ENCODE results near the gene LAMC3.
"Not testable (repeated sequence)": the region's sequence is repeated elsewhere in the genome, so short reads cannot be mapped to it uniquely, and the experiment has no call there.

LAMC3 gene

DNA sequence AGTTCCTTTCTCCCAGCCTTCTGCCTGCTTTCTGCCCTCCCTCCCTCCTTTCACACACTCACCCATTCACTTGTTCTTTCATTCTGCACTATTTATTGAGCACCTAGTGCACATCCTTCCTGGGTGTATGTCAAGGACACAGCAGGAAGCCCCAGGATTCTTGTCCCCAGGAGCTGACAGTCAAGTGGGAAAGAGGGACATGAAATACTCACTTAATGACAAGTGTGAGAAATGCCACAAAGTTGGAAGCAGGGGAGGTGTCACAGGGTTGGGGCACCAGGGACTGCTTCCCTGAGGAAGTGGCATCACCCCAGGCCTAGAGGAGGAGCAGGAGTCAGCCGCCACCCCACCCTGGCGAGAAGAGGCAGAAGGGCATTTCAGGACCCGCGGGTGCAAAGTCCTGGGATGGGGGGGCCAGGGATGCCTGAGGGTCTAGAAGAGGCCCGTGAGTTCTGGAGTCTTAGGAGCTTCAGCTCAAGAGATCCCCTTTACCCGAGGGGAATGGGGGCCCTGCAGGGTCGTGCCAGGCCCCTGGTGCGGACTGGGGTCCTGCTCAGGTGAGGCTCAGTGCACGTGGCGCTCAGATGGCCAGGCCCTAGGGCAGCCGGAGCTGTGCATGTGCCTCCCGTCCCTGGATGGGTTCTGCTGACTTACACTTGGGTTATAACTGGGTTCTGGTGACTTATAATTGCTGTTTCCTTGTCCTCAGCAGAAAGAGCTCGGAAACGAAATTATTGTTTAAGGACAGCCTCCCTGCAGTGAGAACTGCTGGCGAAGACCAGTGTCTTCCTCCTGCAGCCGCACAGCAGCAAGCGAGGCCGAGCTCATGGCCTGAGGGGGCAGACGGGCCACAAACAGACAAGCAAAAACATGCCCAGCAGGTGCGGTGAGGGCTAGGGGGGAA, 16.9 kb upstream of the LAMC3 start:
- DNase-seq (ENCODE audit: low read depth in 2 of 3, low spot score in 1 of 3) = no peak

DNA sequence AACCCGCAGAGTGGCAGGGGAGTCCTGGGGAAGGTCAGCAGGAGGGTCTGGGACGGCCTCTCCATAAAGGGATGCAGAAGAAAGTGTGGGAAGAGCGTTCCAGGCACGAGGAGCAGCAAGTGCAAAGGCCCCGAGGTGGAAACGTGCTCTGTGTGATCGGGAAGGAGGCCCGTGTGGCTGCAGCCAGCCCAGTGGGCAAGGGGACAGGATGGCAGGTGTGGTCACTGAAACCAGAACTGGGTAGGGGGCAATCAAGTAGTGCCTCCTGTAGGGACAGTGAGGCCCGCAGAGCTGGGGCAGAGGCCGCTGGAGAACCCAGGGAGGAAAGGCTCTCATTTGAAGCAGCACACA, 16.3 kb upstream of the LAMC3 start:
- DNase-seq (ENCODE audit: low read depth in 2 of 3, low spot score in 1 of 3) = no peak

DNA sequence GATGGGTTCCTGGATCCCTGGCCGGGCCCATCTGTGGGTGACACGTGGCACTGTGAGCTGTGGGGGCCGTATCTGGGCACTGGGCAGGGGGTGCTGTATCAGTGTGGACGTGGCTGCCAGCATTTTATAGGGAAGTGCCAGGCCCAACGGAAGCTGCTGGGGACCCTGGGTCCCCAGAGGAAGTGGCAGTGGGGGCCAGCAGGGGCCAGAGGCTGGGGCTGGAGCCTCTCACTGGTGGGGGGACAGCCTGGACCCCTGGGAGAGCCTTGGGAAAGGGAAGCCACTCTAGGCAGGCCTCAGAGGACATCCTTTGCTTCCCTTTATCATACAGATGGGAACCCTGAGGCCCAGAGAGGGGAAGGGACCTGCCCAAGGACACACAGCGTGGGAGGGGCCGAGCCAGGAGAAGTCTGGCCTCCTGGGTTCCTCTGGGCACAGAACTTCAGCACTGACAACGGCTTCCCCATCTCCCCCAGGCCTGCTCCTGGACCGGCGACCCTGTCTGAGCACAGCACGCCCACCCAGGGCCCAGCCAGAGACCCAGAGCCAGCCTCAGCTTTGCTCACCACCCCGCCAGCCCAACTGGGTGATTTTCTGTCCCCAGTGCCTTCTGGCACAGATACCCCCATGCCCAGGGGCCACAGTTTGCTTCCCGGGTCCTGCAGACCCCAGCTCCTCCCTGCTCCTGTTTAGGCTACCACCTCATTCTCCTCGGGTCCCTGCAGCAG, 15.5 kb upstream of the LAMC3 start:
- DNase-seq (ENCODE audit: low read depth in 2 of 3, low spot score in 1 of 3) = no peak

DNA sequence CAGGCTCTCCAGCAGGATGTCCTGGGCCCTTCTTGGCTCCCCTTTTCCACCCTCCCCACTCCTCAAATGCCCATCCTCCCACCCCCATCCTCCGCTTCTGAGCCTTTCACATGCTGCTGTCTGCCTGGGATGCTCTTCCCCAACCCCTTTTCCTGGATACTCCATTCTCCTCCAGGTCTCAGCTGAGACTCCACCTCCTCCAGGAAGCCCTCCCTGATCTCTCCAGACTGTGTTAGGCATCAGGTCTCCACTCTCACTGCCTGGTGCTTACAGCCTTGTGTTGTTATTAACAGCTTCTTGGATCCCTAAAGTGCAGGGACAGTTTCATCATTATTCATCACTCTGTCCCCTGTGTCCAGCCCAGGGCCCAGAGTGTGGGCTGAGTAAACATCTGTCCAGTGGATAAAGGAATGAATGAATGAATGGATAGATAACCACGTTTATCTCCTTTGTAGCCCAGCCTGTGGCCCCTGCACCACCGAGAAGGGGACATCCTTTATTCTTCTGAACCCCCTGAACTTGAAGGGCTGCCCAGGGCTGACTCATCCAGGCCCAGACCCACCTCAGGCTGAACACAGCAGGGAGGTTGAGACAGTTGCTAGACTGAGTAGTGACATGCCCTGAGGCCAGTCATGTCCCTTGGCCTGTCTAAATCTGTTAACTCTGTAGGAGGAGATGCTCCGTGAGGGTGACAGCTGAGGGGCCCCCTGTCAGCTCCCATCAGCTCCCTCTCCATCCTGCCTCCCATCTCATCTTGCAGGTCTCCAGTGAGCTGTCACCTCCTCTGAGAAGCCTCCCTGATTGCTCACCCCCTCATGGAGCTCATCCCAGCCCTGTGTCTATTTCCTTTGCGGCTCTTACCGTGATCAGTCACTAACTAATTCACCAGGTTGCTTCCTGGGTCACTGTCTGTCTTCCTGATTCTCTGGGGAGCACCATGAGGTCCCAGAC, 14.6 kb upstream of the LAMC3 start:
- DNase-seq (ENCODE audit: low read depth in 2 of 3, low spot score in 1 of 3) = no peak

DNA sequence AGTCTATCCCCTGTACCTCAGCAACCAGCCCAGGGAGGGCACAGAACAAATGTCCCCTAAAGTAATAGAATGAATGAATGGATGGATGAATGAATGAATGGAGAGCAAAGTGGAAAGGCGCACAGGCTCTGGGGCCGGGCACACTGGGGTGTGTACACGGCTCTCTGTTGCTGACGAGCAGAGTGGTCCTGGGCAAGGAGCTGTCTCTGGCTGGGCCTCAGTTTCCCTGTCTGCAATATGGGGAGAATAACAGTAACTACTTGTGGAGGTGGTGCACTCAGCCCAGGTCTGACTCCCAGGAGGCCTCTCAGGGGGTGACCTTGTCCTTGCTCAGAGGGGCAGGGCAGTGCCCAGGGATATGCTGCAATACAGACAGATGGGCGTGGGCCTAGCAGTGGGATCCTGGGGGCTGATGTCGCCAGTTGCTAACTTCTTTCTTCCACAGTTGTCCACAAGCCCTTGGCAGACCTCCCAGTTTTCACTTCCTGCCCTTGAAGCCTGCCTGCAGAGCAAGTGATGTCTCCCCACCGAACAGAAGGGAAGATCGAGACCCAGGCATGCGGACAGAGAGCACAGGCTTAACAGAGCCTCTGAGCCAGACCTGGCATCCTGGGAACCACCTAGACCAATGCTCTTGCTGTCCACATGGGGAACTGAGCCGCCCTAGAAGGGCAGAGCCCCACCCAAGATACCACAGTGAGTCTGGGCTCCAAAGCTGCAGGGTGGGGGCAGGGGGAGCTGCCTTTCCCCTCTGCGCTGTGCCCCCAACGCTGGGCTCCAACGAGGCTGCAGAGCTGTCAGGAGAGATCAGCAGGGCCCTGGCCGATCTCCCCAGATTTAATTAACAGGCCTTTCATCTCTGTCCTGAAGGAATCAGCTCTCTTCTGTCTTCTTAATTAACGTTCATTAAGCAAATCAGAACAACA, 13.6 kb upstream of the LAMC3 start:
- no peak for DNase-seq (ENCODE audit: low read depth in 2 of 3, low spot score in 1 of 3)

DNA sequence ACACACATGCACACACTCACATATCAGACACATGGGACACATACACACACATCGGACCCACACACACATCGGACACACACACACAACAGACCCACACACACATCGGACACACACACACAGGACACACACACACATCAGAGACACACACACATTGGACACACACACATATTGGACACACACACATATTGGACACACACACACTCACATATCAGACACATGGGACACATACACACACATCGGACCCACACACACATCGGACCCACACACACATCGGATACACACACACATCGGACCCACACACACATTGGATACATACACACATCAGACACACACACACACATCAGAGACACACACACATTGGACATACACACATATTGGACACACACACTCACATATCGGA, 12.8 kb upstream of the LAMC3 start:
- no peak for DNase-seq (ENCODE audit: low read depth in 2 of 3, low spot score in 1 of 3)

DNA sequence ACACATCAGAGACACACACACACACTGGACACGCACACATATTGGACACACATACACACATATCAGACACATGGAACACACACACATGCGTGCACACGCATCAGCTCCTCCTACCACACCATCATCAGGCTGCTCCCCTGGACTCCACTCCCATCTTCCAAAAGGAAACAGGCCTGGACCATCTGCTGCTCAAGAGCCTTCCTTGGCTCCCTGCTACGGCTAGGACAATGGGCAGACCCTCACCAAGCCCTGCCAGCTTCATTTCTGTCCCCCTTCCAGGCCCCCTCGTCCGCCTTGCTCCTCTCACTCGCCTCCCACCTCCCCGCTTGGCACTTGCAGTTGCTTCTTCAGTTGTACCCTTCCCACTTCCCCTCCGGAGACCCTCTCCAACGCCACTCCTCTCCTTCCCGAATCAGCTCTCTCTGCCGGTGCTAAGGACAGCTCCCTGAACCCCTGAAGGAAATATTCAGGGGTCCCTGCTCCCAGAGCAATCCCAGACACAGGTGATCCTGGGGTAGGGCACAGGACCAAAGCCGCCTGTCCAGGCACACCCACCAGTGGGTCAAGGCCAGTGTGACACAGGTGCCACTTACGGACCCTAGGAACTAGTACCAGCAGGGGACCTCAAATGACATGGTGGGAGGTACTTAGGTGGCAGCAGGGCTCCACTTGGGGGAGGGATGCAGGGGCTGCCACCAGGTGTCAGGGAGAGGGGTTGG, 12.1 kb upstream of the LAMC3 start:
- no peak for DNase-seq (ENCODE audit: low read depth in 2 of 3, low spot score in 1 of 3)

DNA sequence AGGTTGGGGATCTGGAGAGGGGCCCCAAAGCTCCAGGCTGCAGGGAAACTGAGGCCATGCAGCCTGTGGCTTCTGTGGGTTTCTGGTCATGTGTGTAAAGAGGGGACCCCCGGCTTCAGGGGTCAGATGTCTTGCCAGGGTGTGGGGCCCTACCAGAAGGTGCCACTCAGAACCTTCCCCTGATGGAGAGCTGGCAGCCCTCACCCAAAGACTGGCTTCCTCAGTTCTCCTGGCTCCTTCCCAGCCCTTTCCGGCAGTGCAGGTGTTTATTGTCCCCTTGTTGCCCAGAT, 11.6 kb upstream of the LAMC3 start:
- DNase-seq (ENCODE audit: low read depth in 2 of 3, low spot score in 1 of 3) = no peak

DNA sequence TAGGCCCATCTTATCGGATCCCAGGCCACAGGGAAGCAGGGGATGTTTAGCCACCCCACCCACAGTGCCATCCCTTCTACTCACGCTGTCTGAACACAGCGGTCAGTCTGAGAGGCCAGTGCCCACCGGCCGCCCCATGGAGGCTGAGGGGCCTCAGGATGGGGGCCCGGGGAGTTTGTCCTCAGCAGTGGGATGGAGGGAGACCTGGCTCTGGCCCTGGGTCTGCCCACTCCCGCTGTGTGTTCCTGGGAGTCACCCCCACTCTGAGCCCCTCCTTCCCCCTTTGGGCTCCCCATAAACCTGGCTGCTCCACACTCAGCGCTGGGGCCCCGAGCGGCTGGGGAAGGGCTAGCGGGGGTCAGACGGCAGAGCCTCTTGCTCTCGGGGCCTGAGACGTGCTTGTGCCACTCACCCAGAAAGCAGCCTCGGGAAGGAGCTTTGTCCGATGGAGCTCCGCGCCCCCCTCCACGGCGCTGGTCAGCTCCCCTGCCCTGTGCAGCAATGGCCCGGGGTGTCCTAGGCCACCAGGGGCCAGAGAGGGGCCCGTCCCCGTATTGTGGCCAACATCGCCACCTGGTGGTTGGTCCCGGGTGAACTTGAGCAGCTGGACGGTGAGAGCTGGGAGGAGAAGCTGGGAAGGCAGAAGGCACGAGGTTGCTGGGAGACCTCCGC, 10.9 kb upstream of the LAMC3 start:
- peak; percentile 25 to 47 (median 46) for DNase-seq (ENCODE audit: low read depth in 2 of 3, low spot score in 1 of 3)

DNA sequence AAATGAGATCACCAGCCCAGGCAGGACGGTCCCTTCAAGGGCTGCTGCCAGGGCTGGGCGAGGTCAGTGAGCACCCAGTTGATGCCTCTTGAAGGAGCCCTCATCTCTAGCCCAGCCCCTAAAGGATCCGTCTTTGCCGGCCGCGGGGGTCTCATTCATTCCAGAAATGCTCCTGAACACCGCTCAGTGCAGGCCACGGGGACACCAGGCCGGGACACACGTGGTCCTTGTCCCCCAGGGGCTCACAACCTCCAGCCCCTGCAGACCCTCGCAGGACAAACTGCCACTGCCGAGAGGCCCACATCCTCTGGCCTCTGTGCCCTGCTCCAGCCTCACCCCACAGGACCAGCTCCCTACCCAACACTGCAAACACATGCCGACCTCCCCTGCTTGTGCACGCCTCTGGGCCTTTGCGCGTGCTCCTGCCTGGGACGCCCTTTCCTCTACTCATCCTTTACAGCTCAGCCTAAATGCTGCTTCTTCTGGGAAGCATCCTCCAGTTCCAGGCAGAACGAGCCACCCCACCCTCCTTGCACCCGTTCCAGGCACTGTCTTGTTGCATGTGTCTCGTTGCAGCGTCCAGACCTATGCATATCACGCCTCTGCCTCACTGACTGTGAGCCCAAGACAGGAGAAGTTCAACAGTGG, 10.3 kb upstream of the LAMC3 start:
- no peak for DNase-seq (ENCODE audit: low read depth in 2 of 3, low spot score in 1 of 3)

DNA sequence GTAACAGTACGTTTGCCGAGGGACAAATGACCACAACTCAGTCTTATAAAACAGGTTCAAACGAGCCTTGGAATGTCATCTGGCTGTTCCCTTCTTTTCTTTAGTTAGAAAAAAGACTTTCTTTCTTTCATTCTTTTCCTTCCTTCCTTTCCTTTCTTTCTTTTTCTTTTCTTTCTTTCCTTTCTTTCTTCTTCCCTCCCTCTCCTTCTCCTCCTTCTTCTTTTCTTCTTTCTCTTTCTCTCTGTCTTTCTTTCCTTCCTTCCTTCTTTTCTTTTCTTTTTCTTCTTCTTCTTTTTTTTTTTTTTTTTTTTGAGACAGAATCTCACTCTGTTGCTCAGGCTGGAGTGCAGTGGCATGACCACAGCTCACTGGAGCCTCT, 9.7 kb upstream of the LAMC3 start:
- DNase-seq (ENCODE audit: low read depth in 2 of 3, low spot score in 1 of 3) = no peak

DNA sequence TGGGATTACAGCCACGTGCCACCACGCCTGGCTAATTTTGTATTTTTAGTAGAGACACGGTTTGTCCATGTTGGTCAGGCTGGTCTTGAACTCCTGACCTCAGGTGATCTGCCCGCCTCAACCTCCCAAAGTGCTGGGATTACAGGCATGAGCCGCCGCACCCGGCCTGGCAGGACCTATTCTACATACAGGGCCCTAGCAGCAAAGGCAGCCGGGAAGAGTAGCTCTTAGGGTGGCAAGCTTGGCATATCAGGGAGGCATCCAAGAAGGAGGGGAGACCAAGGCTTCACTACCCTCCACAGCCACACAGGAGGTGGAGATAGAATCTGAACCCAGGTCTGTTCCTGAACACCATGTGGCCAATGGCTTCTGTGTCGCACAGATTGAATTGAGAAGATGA, 8.4 kb upstream of the LAMC3 start:
- not testable (repeated sequence) for DNase-seq (ENCODE audit: low read depth in 2 of 3, low spot score in 1 of 3)

DNA sequence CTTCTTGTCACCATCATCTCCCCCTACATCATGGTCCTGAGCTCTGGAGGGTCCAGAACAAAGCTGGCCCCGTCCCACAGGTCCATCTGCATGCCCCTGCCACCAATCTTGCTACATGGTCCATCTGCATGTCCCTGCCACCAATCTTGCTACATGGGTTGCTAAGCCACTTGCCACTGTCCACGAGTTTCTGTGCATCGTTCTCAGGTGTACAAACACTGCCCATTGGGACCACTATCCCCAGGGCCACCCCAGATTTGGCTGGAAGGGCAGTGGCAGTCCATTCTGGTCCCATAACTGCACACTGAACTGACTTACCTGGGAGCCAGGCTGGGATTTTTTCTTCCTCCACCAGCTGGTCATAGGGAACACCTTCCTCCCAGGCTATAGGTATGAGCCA, 8.0 kb upstream of the LAMC3 start:
- DNase-seq (ENCODE audit: low read depth in 2 of 3, low spot score in 1 of 3) = no peak

DNA sequence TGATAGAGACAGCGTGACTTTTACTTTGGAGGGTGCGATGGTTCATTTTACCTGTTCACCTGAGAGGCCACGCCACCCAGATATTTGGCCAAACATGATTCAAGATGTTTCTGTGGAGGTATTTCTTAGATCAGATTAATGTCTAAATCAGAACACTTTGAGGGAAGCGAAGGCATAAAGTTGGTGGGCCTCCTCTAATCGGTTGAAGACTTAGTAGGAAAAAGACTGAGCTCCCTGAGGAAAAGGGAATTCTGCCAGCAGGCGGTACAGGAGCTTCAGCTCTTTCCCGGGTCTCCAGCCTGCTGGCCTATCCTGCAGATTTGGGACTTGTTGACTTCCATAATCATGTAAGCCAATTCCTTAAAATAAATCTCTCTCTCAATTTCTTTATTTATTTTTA, 7.0 kb upstream of the LAMC3 start:
- DNase-seq (ENCODE audit: low read depth in 2 of 3, low spot score in 1 of 3) = no peak

DNA sequence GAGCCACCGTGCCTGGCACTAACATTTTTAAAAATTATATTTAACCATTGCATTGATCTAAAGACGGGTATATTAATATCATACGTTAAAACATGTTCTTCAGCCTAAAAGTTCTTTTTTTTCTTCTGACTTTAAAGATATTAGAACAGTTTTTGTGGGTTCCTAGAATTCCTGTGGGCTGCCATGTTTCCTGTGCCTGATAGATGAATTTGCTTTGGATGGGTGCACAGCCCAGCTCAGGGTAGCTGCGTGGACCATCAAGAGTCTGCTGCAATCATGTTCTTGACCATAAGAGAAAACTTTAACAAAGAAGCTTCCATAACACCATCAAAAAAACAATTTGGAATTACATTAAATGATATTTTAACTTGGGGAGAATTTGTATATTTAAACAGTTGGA, 2.4 kb upstream of the LAMC3 start:
- no peak for DNase-seq (ENCODE audit: low read depth in 2 of 3, low spot score in 1 of 3)

DNA sequence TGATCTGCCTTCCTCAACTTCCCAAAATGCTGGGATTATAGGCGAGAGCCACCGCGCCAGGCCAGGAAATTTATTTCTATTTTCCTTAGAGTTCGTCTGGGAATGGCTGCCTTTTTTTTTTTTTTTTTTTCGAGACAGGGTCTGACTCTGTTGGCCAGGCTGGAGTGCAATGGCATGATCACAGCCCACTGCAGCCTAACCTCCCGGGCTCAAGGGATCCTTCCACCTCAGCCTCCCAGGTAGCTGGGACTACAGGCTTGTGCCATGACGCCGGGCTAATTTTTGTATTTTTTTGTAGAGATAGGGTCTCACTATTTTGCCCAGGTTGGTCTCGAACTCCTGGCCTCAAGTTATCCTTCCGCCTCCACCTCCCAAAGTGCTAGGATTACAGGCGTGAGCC, 888 bp upstream of the LAMC3 start:
- DNase-seq (ENCODE audit: low read depth in 2 of 3, low spot score in 1 of 3) = no peak

DNA sequence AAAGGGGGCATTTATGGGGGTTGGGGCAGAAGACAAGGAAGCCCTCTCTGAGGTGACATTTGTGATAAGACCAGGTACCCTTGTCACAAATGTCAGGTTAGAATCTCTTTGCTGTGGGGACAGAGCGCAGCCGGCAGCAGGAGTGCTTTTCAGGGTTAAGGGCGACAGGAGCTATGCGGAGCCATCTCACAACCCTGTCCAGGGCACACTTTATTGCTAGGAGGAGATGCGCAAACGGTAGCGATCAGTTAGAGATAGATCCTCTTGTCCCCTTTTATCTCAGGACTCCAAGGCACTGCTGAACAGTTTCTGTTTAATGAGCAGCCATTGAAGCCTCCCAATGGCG, 438 bp upstream of the LAMC3 start:
- no peak for DNase-seq (ENCODE audit: low read depth in 2 of 3, low spot score in 1 of 3)

DNA sequence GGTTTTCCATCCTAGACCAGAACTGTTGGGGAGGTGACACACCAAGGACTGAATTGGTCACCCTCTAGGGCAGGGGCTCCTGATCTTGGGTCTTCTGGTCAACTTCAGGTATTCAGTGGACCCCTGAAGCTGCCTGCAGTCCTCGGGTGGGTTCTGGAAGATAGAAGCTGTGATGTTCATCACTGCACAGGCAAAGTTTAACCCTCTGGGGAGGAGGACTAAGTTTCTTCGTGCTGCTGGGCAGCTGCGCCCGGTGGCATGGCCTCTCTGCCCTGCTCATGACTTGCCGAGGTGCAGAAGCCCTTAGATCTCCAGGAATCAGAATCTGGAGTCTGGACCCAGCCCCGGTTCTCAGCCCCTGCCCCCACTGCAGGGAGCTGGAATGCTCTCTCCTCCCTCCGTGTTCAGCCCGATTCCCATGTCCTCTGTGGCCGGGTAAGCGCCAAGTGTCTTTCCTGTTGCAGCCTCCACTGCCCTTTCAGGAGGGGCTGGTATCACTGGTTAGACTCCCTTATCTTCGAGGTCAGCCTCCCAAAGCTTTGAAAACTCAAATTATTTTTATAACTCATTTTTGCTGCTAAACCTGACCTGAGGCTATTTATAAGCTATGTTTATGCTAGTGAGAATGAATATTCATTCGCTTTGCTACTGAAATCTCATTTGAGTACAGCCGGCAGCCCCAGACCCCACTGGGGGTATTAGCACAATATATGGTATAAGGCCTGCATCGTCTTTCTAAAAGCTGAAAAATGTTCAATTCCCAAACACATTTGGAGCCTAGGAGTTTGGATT, 1.7 kb downstream of the LAMC3 start:
- DNase-seq (ENCODE audit: low read depth in 2 of 3, low spot score in 1 of 3) = no peak
